Stimulated activated CD8-positive, alpha-beta memory T cell treated with anti-CD3 and anti-CD28 coated beads, Interleukin-12 subunit alpha, Interleukin-12 subunit beta, amount 100 ng/mL, for 1 hour (primary cell): ENCODE data around the gene CCNI2.
"Not testable (repeated sequence)": the region's sequence is repeated elsewhere in the genome, so short reads cannot be mapped to it uniquely, and the experiment has no call there.

ENCODE experiments used
- DNase-seq: peaks from one replicate; pipeline ENCODE4 v3.0.0-alpha.2; 2020; ENCODE audit warnings: low read depth

CCNI2 gene

GRCh38 chr5:132781029-132781428 is 33.8 kb downstream of the CCNI2 start:
- no peak for DNase-seq

GRCh38 chr5:132782101-132782500 is 34.9 kb downstream of the CCNI2 start:
- DNase-seq: no peak

GRCh38 chr5:132785365-132785764 is 38.1 kb downstream of the CCNI2 start:
- DNase-seq: no peak

GRCh38 chr5:132785864-132786263 is 38.6 kb downstream of the CCNI2 start:
- no peak for DNase-seq

GRCh38 chr5:132787076-132787475 is 39.9 kb downstream of the CCNI2 start:
- no peak for DNase-seq

- no peak for DNase-seq
Measured at GRCh38 chr5:132788508-132788907, 41.3 kb downstream of the CCNI2 start.

GRCh38 chr5:132788990-132789886 is 42.0 kb downstream of the CCNI2 start:
- no peak for DNase-seq

GRCh38 chr5:132790201-132790865 is 43.1 kb downstream of the CCNI2 start:
- no peak for DNase-seq

GRCh38 chr5:132791026-132791425 is 43.8 kb downstream of the CCNI2 start:
- DNase-seq: no peak

- DNase-seq: no peak
Measured at GRCh38 chr5:132797651-132798050, 50.4 kb downstream of the CCNI2 start.

GRCh38 chr5:132799392-132799791 is 52.2 kb downstream of the CCNI2 start:
- DNase-seq: no peak

GRCh38 chr5:132800545-132800944 is 53.3 kb downstream of the CCNI2 start:
- no peak for DNase-seq

GRCh38 chr5:132802044-132802684 is 54.9 kb downstream of the CCNI2 start:
- DNase-seq: no peak

- not testable (repeated sequence) for DNase-seq
Measured at GRCh38 chr5:132802685-132803066, 55.5 kb downstream of the CCNI2 start.
